22Rv1 (cell line): ENCODE results near the gene SCUBE2.

Experiments used
- H3K27ac ChIP-seq: fragments of 450-650 bp; 2 replicates; pipeline ENCODE4 v1.5.1; 2017
- ZFX ChIP-seq: fragments of 450-650 bp; IDR thresholded peaks from 2 replicates; pipeline ENCODE4 v1.6.1; 2017; ENCODE audit warnings: antibody characterized with exemption, borderline replicate concordance
- TF ChIP-seq, protein P1 (sequence below): fragments of 450-650 bp; IDR thresholded peaks from 2 replicates; pipeline ENCODE4 v1.5.1; 2017; ENCODE audit warnings: mild to moderate bottlenecking

The SCUBE2 gene

DNA sequence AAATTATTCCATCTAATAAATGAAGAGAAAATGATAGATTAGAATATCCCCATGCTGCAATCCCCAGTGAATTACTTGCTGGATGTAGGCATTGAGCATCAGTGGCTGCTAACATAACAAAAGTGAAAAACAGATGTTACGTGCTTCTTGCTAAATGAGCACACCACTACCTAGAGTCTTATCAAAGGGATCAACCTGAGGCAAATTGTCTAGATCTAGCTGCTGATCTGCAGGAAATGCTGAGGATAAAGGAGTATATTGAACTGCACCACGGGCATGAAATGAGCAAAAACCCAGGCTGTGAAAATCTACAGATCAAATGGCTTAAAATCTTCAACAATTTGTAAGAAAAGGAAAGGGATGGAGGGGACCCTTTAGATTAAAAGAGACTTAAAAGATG lies 45.3 kb upstream of the SCUBE2 start:
- no peak for TF ChIP-seq ZFX
- TF ChIP-seq, protein P1, sequence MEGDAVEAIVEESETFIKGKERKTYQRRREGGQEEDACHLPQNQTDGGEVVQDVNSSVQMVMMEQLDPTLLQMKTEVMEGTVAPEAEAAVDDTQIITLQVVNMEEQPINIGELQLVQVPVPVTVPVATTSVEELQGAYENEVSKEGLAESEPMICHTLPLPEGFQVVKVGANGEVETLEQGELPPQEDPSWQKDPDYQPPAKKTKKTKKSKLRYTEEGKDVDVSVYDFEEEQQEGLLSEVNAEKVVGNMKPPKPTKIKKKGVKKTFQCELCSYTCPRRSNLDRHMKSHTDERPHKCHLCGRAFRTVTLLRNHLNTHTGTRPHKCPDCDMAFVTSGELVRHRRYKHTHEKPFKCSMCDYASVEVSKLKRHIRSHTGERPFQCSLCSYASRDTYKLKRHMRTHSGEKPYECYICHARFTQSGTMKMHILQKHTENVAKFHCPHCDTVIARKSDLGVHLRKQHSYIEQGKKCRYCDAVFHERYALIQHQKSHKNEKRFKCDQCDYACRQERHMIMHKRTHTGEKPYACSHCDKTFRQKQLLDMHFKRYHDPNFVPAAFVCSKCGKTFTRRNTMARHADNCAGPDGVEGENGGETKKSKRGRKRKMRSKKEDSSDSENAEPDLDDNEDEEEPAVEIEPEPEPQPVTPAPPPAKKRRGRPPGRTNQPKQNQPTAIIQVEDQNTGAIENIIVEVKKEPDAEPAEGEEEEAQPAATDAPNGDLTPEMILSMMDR: no peak
- H3K27ac ChIP-seq: peak overlapping the region; percentile 89; the same call in 1 of the 2 replicates

DNA sequence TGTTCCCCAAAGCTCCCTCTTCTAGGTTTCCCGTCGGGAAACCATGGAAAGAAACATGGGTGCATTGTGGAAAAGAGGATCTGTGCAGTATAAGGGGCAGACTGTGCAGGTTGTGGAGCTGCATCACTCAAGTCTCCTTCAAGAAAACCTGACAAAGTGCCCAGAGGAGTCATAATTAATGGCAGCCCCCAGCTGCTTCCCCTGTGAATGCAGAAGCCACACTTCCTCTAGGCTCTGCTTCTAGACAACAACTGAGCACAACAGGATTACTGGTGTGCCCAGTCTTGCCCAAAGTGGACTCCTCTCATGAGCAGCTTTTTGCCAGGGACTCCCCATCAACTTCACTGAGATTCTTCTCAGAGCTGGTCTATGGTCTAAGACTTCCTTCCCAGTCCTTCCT lies 42.6 kb upstream of the SCUBE2 start:
- no peak for TF ChIP-seq ZFX
- TF ChIP-seq, protein P1: no peak
- no peak overlapping the region for H3K27ac ChIP-seq

DNA sequence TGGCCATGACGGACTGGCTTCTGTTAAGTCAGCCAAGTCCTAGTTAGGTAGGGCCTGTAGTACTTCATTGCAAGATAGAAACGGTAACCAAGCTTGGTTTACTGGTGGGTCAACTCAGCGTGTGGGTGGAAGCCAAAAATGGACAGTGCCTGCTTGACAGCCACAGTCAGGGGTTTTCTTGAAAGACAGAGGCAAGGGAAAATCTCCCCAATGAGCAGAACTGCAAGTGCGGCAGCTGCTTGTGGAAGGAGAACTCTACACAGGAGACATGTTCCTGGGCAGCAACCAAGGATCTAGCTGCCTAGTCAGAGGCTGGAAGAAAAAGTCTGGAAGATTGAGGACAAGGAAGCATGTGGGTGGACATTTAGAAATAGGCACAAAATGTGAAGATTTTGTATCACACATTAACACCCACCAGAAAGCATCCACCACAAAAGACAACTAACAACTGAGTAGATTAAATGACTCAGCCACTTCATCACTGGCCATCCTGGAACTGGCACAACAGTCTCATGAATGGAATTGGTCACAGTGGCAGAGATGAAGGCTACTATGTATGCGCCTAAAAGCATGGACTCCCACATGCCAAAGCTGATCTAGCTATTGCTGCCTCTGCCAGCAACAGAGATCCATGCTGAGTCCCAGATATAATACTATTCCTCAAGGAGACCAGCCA lies 40.9 kb upstream of the SCUBE2 start:
- TF ChIP-seq ZFX: no peak
- TF ChIP-seq, protein P1: no peak
- H3K27ac ChIP-seq: no peak overlapping the region

DNA sequence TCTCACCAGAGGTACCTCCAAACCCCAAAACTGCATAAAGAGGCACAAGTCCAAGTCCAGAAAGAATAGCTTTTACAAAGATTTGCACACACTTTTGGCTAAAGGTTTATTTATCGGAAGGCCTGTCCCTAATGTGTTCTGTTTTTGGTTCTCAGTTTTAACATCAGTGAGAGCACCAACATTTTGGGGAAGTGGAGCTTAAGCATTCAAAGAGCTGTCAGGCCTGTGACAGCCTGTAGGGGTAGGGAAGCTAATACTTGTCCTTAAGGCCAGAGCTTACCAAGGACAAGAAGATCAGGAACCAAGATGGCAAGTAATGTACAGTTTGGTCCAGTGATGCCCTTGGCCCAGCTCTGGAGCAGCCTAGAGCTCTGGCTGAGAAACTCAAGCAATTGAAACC lies 38.9 kb upstream of the SCUBE2 start:
- TF ChIP-seq, protein P1: no peak
- TF ChIP-seq ZFX: no peak
- H3K27ac ChIP-seq: no peak overlapping the region

DNA sequence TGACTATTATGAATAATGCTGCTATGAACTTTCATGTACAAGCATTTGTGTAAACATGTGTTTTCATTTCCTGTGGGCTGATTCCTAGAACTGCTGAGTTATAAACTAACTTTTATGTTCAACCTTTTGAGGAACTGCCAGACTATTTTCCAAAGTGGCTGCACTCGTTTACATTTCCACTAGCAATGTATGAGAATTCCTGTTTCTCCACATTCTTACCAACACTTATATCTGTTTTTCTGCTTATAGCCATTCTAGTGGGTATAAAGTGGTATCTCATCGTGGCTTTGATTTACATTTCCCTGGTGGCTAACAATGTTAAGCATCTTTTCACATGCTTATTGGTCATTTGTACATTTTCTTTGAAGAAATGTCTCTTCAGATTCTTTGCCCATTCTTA lies 35.2 kb upstream of the SCUBE2 start:
- peak overlapping the region; percentile 25 for H3K27ac ChIP-seq
- TF ChIP-seq ZFX: no peak
- TF ChIP-seq, protein P1: no peak

DNA sequence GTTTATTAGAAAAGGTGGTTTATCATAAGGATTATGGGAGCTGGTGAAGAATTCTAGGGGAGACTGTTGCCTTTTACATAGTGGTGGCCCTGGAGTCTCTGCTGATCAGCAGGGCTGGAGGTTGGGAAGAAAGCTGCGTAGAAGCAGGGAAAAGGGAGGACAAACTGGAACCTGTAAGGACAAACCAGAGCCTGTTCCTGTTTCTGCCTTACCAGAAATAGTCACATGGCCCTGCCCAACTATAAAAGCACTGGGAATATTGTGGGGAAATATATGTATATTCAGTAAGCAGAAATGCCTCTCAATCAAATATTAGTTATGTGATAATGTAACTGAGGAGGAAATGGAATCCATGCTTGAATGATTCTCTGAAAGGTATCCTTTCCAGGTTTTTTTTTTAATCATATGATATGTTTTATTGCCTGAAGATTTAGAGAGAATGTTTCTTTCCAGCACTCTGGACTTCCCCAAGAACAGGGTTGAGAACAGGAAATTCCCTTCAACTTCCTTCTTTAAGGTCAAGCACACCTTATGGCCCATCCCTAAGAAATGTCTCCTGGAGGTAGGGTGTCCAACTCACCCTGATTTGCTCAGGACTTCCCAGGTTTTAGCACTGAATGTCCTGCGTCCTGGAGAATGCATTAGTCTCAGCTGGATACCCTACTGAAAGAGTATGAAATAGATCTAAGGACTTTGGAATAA lies 33.9 kb upstream of the SCUBE2 start:
- TF ChIP-seq, protein P1: no peak
- no peak for TF ChIP-seq ZFX

DNA sequence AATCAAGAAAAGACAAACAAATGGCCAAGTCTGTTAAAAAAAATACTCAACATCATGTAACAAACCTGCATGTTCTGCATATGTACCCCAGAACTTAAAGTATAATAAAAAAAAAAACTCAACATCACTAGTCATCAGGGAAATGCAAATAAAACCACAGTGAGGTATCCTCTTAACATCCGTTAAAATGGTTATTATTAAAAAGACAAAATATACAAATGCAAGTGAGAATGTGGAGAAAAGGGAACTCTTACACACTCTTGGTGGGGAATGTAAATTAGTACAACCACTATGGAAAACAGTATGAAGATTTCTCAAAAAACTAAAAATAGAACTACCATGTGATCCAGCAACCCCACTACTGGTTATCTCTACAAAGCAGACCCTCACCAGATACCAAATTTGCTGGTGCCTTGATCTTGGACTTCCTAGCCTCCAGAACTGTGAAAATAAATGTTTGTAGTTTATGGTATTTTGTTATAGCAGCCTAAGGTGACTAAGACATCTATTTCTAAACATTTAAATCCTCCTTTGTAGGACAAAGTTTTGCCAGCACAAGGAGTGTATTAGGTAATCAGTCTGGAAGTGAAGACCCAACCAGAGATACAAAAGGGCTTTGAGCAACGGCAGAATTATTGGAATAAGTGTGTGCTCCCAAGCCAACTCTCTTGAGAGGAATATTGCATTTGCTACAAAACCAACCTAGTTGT lies 32.4 kb upstream of the SCUBE2 start:
- TF ChIP-seq, protein P1: no peak
- TF ChIP-seq ZFX: no peak
- no peak overlapping the region for H3K27ac ChIP-seq

More for the DNA sequence above, 33.9 kb upstream of the SCUBE2 start:
- H3K27ac ChIP-seq: no peak overlapping the region
